GM12864 (cell line): ENCODE measurements around the gene ZFPL1.

ENCODE experiments used
- DNase-seq: peaks from one replicate; pipeline ENCODE4 v3.0.0-alpha.2; 2011; ENCODE audit warnings: low read depth
- H3K4me3 ChIP-seq: 2 replicates; pipeline ENCODE4 v1.5.1; 2011; ENCODE audit warnings: mild to moderate bottlenecking, low read depth, low read length, control low read depth
- TF ChIP-seq, protein P1 (sequence below): IDR thresholded peaks from 2 replicates; pipeline ENCODE4 v1.5.1; 2011; ENCODE audit warnings: low read depth, mild to moderate bottlenecking, moderate library complexity, low read length, control low read depth, inconsistent platforms; ENCODE audit errors: missing control alignments

The ZFPL1 gene

DNA sequence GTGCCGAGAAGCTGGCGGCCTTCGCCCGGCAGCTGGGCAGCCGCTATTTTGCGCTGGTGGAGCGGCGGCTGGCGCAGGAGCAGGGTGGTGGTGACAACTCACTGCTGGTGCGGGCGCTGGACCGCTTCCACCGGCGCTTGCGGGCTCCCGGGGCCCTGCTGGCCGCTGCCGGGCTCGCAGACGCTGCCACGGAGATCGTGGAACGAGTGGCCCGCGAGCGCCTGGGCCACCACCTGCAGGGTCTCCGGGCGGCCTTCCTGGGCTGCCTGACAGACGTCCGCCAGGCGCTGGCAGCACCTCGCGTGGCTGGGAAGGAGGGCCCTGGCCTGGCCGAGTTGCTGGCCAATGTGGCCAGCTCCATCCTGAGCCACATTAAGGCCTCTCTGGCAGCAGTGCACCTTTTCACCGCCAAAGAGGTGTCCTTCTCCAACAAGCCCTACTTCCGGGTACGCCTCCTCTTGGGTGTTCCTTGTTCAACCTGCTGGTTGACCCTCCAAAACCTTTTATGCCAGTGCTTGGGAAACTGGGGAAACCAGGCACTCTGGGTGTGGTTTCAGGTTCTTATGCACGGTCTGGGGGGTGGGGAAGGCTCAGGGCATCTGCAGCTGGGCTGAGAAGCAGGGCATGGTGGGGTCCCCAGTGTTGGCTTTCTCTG is 24.6 kb downstream of the ZFPL1 start:
- TF ChIP-seq, protein P1, sequence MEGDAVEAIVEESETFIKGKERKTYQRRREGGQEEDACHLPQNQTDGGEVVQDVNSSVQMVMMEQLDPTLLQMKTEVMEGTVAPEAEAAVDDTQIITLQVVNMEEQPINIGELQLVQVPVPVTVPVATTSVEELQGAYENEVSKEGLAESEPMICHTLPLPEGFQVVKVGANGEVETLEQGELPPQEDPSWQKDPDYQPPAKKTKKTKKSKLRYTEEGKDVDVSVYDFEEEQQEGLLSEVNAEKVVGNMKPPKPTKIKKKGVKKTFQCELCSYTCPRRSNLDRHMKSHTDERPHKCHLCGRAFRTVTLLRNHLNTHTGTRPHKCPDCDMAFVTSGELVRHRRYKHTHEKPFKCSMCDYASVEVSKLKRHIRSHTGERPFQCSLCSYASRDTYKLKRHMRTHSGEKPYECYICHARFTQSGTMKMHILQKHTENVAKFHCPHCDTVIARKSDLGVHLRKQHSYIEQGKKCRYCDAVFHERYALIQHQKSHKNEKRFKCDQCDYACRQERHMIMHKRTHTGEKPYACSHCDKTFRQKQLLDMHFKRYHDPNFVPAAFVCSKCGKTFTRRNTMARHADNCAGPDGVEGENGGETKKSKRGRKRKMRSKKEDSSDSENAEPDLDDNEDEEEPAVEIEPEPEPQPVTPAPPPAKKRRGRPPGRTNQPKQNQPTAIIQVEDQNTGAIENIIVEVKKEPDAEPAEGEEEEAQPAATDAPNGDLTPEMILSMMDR, result no peak
- no peak overlapping the region for H3K4me3 ChIP-seq
- no peak for DNase-seq

DNA sequence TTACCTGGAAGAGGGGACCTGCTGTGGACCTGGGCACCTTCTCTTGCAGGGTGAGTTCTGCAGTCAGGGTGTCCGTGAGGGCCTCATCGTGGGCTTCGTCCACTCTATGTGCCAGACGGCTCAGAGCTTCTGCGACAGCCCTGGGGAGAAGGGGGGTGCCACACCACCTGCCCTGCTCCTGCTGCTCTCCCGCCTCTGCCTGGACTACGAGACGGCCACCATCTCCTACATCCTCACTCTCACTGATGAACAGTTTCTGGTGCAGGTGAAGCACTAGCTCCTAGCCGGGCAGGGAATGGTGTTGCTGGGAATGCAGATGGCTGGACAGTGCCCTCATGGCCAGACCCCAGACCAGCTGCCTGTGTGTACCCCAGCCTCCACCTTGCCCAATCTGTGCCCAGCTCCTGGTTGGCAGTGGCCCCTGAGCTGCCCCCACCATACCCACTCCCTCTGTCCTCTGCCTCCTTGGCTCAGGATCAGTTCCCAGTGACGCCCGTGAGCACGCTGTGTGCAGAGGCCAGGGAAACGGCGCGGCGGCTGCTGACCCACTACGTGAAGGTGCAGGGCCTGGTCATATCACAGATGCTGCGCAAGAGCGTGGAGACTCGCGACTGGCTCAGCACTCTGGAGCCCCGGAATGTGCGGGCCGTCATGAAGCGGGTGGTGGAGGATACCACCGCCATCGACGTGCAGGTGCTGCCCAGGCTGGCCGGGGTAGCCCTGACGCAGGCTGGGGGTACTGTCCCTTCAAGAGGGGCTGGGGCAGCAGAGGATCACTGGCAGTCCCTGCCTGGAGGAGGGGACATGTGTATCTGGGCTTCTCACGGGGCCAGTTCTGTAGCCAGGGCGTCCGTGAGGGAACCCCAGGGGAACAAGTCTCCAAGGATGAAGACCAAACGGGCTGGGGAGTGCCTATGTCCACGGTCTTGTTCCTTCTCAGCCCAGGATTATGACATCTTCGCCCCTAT is 25.5 kb downstream of the ZFPL1 start:
- no peak for DNase-seq
- H3K4me3 ChIP-seq, result no peak overlapping the region
- TF ChIP-seq, protein P1, result no peak

DNA sequence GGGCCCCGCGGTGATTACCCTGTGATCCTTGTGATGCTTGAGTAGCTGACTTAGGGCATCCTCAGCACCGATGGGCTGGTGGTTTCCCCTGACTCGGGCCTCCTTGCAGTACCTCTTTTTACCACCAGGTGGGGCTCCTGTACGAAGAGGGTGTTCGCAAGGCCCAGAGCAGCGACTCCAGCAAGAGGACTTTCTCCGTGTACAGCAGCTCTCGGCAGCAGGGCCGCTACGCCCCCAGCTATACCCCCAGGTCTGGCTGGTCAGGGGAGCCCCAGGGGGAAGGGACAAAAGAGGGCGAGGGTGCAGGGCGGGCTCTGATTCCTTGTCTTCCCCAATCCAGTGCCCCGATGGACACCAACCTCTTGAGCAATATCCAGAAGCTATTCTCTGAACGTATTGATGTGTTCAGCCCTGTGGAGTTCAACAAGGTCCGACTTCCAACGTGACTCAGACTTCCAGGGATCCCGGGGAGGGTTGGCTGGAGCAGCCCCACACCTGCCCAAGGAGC is 26.4 kb downstream of the ZFPL1 start:
- TF ChIP-seq, protein P1, result peak; percentile 98
- no peak overlapping the region for H3K4me3 ChIP-seq
- DNase-seq, result peak; percentile 61

DNA sequence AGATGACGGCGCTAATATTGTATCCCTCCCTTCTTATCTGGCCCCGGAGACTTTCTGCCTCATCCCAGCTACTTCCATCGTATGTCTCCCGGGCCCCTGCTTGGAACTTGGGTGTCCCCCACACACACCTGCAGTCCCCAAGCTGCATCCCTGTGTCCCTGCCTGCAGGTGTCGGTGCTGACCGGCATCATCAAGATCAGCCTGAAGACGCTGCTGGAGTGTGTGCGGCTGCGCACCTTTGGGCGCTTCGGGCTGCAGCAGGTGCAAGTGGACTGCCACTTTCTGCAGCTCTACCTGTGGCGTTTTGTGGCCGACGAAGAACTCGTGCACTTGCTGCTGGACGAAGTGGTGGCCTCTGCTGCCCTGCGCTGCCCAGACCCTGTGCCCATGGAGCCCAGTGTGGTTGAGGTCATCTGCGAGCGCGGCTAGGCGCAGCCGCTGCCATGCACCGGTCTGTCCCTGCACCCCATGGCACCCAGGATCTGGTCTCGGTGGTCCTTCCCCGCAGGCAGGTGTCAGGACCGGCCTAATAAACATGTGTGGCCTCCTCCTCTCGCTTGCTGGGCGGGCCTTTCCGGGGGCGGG is 27.2 kb downstream of the ZFPL1 start:
- no peak for DNase-seq
- TF ChIP-seq, protein P1, result no peak
- no peak overlapping the region for H3K4me3 ChIP-seq

DNA sequence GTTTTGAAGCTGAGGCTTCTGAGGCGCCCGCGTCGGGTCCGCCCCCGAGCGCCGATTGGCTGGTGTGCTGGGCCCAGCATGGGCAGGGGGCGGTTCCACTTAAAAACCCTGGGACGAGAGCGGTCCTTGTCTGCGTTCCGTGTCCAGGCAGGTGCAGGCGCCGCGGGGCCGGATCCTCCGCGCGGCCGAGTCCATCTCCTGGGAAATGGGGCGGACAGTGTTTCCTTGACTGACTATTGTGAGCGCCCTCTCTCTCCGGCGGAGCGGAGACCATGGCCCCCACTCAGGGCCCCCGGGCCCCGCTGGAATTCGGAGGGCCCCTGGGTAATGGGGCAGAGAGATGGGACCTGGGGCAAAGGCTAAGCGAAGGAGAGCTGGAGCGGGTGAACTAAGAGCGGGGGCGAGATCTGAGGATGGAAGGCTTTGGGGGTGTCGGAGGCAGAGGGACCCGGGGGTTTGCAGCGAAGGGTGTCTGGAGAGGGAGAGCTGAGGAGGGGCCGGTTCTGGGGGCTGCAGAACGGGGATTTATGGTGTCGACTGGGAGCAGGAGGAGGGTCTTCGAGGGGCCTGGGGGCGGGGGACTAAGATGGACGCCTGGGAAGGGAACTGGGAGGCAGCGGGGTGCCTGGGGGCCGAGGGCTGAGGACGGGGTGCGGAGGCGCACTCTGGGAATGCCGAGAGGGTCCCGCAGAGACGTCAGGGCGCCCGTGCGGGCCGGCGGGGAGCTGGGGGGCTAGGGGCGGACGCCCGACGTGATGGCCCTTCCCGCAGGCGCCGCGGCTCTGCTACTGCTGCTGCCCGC is 27.9 kb downstream of the ZFPL1 start, which contains the start of gene TM7SF2:
Gene TM7SF2 (plus strand): TSS at position 129 of the 802 bp plus-strand sequence. CDS start 144 bp downstream, at position 273.
- TF ChIP-seq, protein P1, result no peak
- DNase-seq, result peak; percentile 79
- H3K4me3 ChIP-seq, result peak within 1 kb of the TSS; percentile 76
